T-helper 1 cell treated with Interleukin-12 subunit alpha and Interleukin-12 subunit beta and Interleukin-4 antibody, amounts not matched to agents 30 μg/mL and 1 μg/mL, for 36 hours (primary cell): ENCODE data around the gene ZHX3.

Source experiments
- H3K27ac Mint-ChIP-seq: one replicate; pipeline ENCODE4 v1.8.0; 2021; ENCODE audit warnings: mild to moderate bottlenecking, mixed read lengths
- H3K27me3 Mint-ChIP-seq: one replicate; pipeline ENCODE4 v1.8.0; 2021; ENCODE audit warnings: low read depth, mixed read lengths
- H3K36me3 Mint-ChIP-seq: one replicate; pipeline ENCODE4 v1.8.0; 2021; ENCODE audit warnings: low read depth, mixed read lengths
- H3K4me1 Mint-ChIP-seq: one replicate; pipeline ENCODE4 v1.8.0; 2021; ENCODE audit warnings: low read depth, mixed read lengths
- H3K4me3 Mint-ChIP-seq: one replicate; pipeline ENCODE4 v1.8.0; 2021; ENCODE audit warnings: mild to moderate bottlenecking, moderate library complexity, mixed read lengths
- H3K9me3 Mint-ChIP-seq: one replicate; pipeline ENCODE4 v1.8.0; 2021; ENCODE audit warnings: mixed read lengths

The ZHX3 gene

GRCh38 chr20:41344938-41345728 is 27.6 kb upstream of the ZHX3 start:
- H3K4me1 Mint-ChIP-seq: peaks cover 5% of the 10 kb centered on the region
- H3K9me3 Mint-ChIP-seq: no peaks in the 10 kb centered on the region
- H3K4me3 Mint-ChIP-seq: no peak overlapping the region

GRCh38 chr20:41344477-41344876 is 26.9 kb upstream of the ZHX3 start:
- no peaks in the 10 kb centered on the region for H3K36me3 Mint-ChIP-seq
- peaks cover 5% of the 10 kb centered on the region for H3K27me3 Mint-ChIP-seq
- H3K27ac Mint-ChIP-seq: no peak overlapping the region
- H3K9me3 Mint-ChIP-seq: no peaks in the 10 kb centered on the region
- H3K4me1 Mint-ChIP-seq: peaks cover 10% of the 10 kb centered on the region
- H3K4me3 Mint-ChIP-seq: no peak overlapping the region

More at GRCh38 chr20:41344938-41345728, 27.6 kb upstream of the ZHX3 start:
- H3K36me3 Mint-ChIP-seq: no peaks in the 10 kb centered on the region
- no peaks in the 10 kb centered on the region for H3K27me3 Mint-ChIP-seq
- no peak overlapping the region for H3K27ac Mint-ChIP-seq

GRCh38 chr20:41342474-41343464 is 25.2 kb upstream of the ZHX3 start:
- Mint-ChIP-seq H3K36me3 (no peaks in the 10 kb centered on the region), H3K27me3 (peaks cover 6% of the 10 kb centered on the region), H3K4me3 (no peak overlapping the region), H3K4me1 (peaks cover 11% of the 10 kb centered on the region), H3K9me3 (no peaks in the 10 kb centered on the region), H3K27ac (no peak overlapping the region)

GRCh38 chr20:41340327-41341055 is 23.0 kb upstream of the ZHX3 start, which contains the start of gene LPIN3:
TSS of gene LPIN3 (plus strand) at chr20:41340821. CDS start at chr20:41345804, 4,983 bp downstream.
- Mint-ChIP-seq H3K4me1 (peaks cover 11% of the 10 kb centered on the region), H3K9me3 (no peaks in the 10 kb centered on the region), H3K4me3 (peak within 1 kb of the TSS; percentile 80), H3K27me3 (peaks cover 6% of the 10 kb centered on the region), H3K27ac (peak within 1 kb of the TSS; percentile 70), H3K36me3 (no peaks in the 10 kb centered on the region)

GRCh38 chr20:41339957-41340326 is 22.4 kb upstream of the ZHX3 start:
- peaks cover 6% of the 10 kb centered on the region for H3K27me3 Mint-ChIP-seq
- H3K36me3 Mint-ChIP-seq: no peaks in the 10 kb centered on the region
- peak overlapping the region; percentile 70 for H3K27ac Mint-ChIP-seq
- no peaks in the 10 kb centered on the region for H3K9me3 Mint-ChIP-seq
- peak overlapping the region; percentile 80 for H3K4me3 Mint-ChIP-seq
- H3K4me1 Mint-ChIP-seq: peaks cover 11% of the 10 kb centered on the region

GRCh38 chr20:41336711-41337492 is 19.4 kb upstream of the ZHX3 start:
- Mint-ChIP-seq H3K27me3 (peaks cover 6% of the 10 kb centered on the region), H3K9me3 (no peaks in the 10 kb centered on the region), H3K27ac (no peak overlapping the region), H3K4me1 (peaks cover 9% of the 10 kb centered on the region), H3K36me3 (no peaks in the 10 kb centered on the region), H3K4me3 (no peak overlapping the region)

GRCh38 chr20:41335591-41335990 is 18.1 kb upstream of the ZHX3 start:
- Mint-ChIP-seq H3K27ac (no peak overlapping the region), H3K27me3 (peaks cover 6% of the 10 kb centered on the region), H3K9me3 (no peaks in the 10 kb centered on the region), H3K36me3 (no peaks in the 10 kb centered on the region), H3K4me3 (no peak overlapping the region), H3K4me1 (peaks cover 9% of the 10 kb centered on the region)

GRCh38 chr20:41334443-41335421 is 17.2 kb upstream of the ZHX3 start:
- Mint-ChIP-seq H3K9me3 (no peaks in the 10 kb centered on the region), H3K36me3 (no peaks in the 10 kb centered on the region), H3K4me1 (peaks cover 8% of the 10 kb centered on the region), H3K27me3 (peaks cover 4% of the 10 kb centered on the region), H3K27ac (no peak overlapping the region), H3K4me3 (no peak overlapping the region)

- Mint-ChIP-seq H3K9me3 (no peaks in the 10 kb centered on the region), H3K27me3 (no peaks in the 10 kb centered on the region), H3K27ac (no peak overlapping the region), H3K36me3 (no peaks in the 10 kb centered on the region), H3K4me3 (no peak overlapping the region), H3K4me1 (peaks cover 11% of the 10 kb centered on the region)
Measured at GRCh38 chr20:41334036-41334435, 16.5 kb upstream of the ZHX3 start.

GRCh38 chr20:41331731-41332130 is 14.2 kb upstream of the ZHX3 start:
- Mint-ChIP-seq H3K9me3 (no peaks in the 10 kb centered on the region), H3K36me3 (no peaks in the 10 kb centered on the region), H3K27ac (no peak overlapping the region), H3K27me3 (no peaks in the 10 kb centered on the region), H3K4me1 (peaks cover 12% of the 10 kb centered on the region), H3K4me3 (no peak overlapping the region)

GRCh38 chr20:41330941-41331340 is 13.4 kb upstream of the ZHX3 start:
- no peaks in the 10 kb centered on the region for H3K27me3 Mint-ChIP-seq
- H3K9me3 Mint-ChIP-seq: no peaks in the 10 kb centered on the region
- peaks cover 12% of the 10 kb centered on the region for H3K4me1 Mint-ChIP-seq
- H3K27ac Mint-ChIP-seq: no peak overlapping the region
- no peak overlapping the region for H3K4me3 Mint-ChIP-seq
- no peaks in the 10 kb centered on the region for H3K36me3 Mint-ChIP-seq

GRCh38 chr20:41330343-41330720 is 12.8 kb upstream of the ZHX3 start:
- no peaks in the 10 kb centered on the region for H3K27me3 Mint-ChIP-seq
- no peaks in the 10 kb centered on the region for H3K9me3 Mint-ChIP-seq
- H3K27ac Mint-ChIP-seq: no peak overlapping the region
- peaks cover 12% of the 10 kb centered on the region for H3K4me1 Mint-ChIP-seq
- H3K4me3 Mint-ChIP-seq: no peak overlapping the region
- H3K36me3 Mint-ChIP-seq: no peaks in the 10 kb centered on the region
